GM19025 (cell line): ENCODE data around the gene RIMKLA.

ENCODE experiments used
- ATAC-seq: cut with Tn5 transposase; IDR thresholded peaks from one replicate; pipeline ENCODE4 v1.9.1; 2021; ENCODE audit warnings: mild to moderate bottlenecking, low read depth, moderate library complexity; ENCODE audit not compliant: unreplicated experiment

The RIMKLA gene, protein sequence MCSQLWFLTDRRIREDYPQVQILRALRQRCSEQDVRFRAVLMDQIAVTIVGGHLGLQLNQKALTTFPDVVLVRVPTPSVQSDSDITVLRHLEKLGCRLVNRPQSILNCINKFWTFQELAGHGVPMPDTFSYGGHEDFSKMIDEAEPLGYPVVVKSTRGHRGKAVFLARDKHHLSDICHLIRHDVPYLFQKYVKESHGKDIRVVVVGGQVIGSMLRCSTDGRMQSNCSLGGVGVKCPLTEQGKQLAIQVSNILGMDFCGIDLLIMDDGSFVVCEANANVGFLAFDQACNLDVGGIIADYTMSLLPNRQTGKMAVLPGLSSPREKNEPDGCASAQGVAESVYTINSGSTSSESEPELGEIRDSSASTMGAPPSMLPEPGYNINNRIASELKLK

GRCh38 chr1:42380586-42381279, at the start of gene RIMKLA:
Gene RIMKLA, plus strand, starts transcription at chr1:42380792. Its CDS starts 143 bp downstream, at chr1:42380935.
- peak; percentile 88 for ATAC-seq

GRCh38 chr1:42332877-42333276, 47.7 kb upstream of the RIMKLA start:
- no peak for ATAC-seq

GRCh38 chr1:42333662-42334239, 46.8 kb upstream of the RIMKLA start:
- ATAC-seq = no peak

DNA sequence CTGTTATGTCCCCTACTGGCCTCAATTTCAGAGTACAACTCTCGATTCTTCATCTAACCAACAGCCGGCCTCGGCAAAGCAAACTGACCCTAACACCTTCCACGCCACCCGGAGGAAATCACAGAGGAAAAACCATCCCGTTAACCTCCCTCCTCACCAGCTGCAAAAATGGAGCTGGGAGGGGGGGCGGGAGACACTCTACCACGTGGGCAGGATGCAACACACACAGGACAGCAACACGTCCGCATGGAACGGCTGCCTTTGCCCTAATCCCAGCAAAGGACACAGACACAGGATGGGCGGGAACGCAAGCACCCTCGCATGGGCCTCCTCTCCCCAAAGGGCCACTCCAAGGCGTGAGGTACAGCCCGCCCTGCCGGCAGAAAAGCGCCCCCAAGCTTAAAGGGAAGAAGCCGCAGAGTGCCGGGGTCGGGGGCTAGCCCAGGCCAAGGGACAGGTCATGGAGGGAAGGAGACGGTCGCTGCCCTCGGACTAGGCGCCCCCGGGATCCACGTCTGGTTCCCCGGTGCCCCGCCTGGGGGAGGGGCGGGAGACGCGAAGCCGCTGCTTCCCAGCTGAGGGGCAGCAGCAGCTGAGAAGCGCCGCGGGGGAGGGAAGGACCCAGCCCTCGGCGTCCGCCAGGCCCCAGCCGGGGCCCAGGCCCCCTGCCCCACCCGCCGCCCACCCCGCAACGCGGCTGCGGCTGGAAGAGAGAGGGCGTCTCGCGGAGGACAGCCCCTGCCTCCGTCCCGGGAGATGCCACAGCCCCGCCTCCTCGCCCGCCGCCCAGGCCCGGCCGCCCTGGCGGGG, 46.1 kb upstream of the RIMKLA start:
- peak; percentile 62 for ATAC-seq

DNA sequence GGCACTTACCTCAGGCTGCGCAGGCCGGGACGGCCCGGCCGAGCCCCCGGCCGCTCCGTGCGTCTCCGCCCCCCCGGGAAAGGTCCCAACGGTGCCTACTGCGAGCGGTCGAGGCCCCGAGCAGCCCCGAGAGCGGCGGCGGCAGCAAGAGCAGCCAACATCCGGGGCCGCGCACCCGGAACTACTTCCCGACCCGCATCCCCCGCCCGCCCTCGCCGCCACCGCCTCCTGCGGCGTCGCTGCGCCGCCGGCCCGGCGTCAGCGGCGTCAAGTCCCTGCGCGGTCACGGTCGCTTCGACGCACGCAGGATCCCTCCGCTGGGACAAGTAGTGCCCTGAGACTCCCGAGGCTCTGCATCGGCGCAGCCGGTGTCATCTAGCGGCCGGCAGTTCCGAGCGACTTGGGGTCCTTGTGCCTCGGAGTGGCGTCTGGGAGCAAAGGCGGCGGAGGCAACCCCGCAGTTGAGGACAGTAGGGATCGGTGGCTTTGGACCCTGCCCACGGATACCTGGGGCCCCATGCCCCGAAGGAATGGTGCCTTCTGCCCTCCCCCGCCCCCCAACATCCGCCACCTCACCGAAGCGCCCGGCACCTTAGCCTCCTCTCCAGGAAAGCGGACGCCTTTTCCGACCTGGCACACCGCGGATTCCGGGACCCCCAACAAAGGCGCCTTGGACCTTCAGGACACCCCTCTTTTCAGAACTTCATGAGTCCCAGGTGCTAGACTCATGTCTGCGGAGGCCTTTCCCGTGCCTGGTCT, 45.4 kb upstream of the RIMKLA start, which contains the start of gene FOXJ3:
TSS of gene FOXJ3 (minus strand) at position 186 of the 759 bp plus-strand sequence. CDS start 24,142 bp downstream, outside the sequence.
- peak; percentile 80 for ATAC-seq

GRCh38 chr1:42335809-42336518, 44.6 kb upstream of the RIMKLA start:
- ATAC-seq = no peak

- no peak for ATAC-seq
These were observed 43.6 kb upstream of the RIMKLA start for GRCh38 chr1:42336978-42337377.

DNA sequence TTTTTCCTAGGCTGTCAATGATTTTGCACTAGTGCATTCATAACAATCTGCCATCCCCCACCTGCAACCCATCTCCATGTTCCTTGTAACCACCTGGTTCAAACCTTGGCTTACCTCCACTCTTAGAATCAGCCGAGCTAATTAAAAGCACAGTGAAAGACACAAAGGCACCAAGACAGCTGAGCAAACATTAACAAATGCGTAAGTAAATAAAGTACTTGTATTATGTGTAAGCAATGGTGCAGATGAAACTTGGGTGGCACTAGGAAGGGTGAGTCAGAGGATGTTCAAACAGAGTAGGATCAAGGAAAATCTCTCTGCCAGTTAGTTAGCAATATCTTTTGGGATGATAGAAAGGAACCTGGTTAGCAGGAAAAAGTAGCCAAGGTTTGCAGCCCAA, 40.5 kb upstream of the RIMKLA start:
- no peak for ATAC-seq

DNA sequence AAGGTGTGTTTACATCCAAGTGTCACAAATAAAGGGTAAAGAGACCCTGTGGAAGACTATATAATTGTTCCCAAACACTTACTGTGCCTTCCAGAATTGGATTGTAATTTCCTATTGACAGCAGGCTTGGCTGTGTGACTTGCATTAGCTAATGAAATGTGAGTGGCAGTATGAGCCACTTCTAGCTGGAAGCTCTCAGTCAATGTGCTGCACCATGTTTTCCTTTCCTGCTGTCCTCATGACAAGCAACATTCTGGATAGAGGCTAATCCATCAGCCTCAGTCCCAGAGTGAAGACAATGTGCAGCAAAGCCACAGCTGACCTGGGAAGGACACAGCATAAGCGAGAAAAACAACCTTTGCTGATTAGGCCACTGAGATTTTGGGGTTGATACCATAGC, 39.7 kb upstream of the RIMKLA start:
- no peak for ATAC-seq

DNA sequence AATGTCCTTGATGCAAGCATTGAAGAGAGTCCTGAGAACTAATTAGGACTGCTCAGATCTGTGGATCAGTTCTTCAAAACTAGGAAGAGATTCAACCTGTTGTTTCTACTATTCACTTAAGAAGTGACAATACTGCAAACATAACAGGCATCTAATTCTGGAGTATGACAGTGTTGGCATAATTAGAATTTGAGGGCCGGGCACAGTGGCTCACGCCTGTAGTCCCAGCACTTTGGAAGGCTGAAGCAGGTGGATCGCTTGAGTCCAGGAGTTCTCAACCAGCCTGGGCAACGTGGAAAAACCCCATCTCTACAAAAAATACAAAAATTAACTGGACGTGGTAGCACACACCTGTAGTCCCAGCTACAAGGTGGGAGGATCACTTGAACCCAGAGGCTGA, 37.5 kb upstream of the RIMKLA start:
- no peak for ATAC-seq

- no peak for ATAC-seq
These were observed 32.1 kb upstream of the RIMKLA start for GRCh38 chr1:42348498-42348897.

GRCh38 chr1:42350086-42350485, 30.5 kb upstream of the RIMKLA start:
- no peak for ATAC-seq

DNA sequence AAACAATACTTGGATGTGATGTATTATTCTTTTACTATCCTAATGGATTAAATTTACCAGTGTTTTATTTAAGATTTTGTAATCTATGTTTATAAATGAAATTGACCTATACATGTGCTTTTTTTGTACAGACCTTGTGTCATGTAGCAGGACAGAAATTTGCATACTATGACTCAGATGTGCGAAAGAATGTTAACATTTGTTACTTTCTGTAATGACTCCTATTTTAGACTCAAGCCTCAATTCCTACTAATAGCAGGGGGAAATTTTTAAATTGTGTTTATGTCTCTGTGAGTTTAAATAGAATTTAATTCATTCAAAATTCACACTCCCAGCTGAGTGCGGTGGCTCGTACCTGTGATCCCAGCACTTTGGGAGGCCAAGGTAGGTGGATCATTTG, 21.8 kb upstream of the RIMKLA start:
- ATAC-seq = no peak

GRCh38 chr1:42359466-42359865, 21.1 kb upstream of the RIMKLA start:
- ATAC-seq = no peak

DNA sequence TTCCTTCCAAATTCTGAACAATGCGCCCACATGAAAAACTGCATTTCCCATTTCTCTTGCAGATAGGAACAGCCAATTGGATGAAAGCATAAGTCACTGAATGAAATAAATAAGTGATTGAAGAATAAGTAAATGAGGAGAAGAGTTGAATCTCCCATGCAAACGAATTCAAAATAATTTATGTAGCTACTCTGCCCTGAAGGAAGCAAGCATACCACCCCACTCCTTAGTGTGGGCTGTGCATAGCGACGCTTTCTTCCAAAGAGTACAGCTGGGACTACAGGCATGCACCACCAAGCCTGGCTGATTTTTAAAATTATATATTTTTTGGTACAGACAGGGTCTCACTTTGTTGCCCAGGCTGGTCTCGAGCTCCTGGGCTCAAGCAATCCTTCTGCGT, 16.5 kb upstream of the RIMKLA start:
- no peak for ATAC-seq

DNA sequence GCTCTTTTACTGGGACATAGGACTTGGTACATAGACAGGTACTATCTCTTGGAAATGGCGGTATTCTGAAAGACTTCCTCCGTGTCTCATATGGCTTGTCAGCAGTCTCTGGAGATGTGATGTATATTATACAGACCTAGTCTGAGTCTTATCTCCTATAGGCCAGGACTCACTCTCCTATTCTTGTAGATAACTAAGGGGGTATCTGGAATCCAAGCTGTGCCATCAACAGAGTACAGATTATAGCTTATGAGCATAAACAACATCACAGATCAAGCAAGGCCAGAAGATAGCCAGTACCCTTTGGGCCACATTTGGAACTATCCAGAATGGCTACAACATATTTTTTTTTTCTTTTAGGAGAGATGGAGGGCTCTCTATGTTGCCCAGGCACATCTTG, 16.1 kb upstream of the RIMKLA start:
- no peak for ATAC-seq

DNA sequence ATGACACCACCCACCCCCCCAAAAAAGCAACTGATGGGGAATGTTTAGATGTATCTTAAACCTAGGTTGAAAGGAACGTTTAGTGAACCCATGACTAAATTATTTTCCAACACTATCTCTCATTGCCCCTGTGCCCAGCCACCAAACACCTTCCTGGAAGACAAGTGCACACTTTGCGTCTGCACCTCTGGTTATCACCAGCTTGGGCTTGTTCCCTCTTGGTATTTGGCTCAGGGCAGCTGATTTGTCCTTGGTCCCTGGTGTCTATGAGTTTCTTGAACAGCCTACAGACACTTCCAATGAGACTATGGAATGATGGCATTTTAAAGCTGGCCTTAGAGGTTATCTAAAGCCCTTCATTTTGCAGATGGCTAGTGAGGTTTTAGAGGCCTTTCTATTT, 15.5 kb upstream of the RIMKLA start:
- no peak for ATAC-seq

DNA sequence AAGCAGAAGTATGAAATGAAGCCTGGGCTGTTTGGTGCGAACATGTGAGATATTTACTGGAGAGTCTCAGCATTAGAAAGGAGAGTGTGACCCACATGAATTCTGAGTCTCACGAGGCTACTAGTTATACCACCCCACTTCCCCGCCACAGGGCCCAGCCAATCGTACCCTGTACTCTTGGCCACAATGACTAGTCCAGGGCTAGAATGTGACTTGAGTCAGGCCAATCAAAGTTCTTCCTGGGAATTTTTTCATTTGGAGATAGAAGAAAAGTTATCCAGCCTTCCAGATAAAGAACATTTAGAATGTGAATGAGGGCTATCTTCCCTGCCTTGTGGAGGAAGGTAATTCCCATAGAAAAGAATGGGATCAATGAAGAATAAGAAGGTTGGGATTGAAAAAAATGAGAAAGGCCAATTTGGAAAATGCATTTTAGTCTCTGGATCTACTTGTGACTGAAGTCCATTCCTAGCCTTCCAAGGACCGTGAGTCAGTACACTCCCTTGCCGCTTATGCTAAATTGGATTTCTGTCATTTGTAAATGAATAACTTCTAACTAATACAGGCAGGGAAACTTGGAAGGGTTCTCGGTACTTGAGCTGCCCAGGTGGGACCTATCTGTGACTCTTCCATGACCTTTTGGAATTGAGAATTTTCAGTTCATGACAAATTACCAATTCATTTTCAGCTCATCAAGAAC, 12.3 kb upstream of the RIMKLA start:
- ATAC-seq = no peak

DNA sequence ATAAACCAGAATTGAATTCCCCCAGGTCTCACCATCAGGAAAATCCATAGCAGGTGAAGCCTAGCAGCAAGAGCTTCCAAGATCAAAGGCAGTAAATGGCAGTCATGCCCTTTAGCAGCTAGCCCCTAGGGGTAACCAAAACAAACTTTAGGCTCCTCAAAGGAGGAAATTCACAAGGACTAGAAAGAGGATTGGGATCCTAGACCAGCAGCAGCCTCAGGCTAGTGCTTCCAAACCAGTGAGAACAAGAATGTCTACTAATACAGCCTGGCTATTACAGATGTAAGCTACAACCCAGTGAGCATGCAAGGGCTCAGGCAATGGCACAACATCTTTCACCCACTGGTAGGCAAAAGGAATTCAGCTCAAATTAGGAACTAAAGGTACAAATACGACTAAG, 11.1 kb upstream of the RIMKLA start:
- ATAC-seq = no peak
